AG20443 (cell line): Measurements from ENCODE around the gene GSPT1.

Source experiments
- DNase-seq: peaks from one replicate; pipeline ENCODE4 v3.0.0; 2012; ENCODE audit warnings: low spot score, mixed read lengths

The GSPT1 gene

DNA sequence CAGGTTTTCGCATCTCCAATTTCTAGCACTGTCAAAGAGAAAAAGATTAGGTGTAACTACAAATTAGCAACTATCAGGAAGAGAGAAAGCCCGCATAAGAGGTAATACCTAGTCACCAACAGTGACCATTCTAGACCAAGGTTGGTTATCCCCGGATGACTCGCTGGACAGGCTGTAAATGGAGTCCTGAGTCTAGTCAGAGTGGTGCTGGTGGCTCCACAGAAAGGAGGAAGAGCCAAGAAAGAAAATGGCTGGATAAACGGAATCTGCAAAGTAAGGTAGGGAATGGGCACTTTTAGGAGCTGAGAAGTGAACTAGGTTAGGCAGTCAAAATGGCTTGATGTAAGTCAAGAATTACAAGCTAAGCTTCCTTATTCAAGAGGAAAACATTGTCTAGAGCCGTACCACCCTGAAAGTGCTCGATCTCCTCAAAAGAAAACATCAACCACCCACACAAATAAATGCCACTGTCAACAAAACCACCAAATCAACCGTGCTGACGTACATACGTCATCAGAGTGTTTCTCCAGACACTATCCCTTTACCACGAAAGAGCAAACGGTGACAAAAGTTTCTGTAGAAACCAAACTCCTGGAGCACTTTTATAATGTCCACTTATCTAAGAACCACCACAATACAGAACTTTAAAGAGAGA lies 2.2 kb downstream of the GSPT1 start:
- no peak for DNase-seq

- peak; percentile 14 for DNase-seq
Observed at GRCh38 chr16:11909653-11910545, 5.9 kb downstream of the GSPT1 start.

- DNase-seq = no peak
Observed at GRCh38 chr16:11907160-11907970, 8.4 kb downstream of the GSPT1 start.

- DNase-seq = no peak
Observed at GRCh38 chr16:11903906-11904305, 11.8 kb downstream of the GSPT1 start.

DNA sequence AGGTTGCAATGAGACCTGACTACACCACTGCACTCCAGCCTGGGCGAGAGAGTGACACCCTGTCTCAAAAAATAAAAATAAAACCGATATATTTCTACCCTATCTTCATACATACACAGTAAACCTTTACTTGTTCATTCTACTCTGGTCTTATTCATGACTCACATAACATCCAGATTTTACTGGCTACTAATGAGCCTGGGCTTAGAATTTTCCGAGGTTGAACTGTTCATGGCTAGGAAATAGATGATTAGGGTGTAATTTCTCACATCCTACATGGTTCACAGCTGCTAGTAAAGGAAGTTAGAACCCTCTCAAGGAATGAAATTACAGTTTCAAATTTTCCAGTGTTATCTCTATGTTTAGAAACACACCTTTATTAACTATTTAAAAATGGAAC lies 14.7 kb downstream of the GSPT1 start:
- DNase-seq = peak; percentile 29

DNA sequence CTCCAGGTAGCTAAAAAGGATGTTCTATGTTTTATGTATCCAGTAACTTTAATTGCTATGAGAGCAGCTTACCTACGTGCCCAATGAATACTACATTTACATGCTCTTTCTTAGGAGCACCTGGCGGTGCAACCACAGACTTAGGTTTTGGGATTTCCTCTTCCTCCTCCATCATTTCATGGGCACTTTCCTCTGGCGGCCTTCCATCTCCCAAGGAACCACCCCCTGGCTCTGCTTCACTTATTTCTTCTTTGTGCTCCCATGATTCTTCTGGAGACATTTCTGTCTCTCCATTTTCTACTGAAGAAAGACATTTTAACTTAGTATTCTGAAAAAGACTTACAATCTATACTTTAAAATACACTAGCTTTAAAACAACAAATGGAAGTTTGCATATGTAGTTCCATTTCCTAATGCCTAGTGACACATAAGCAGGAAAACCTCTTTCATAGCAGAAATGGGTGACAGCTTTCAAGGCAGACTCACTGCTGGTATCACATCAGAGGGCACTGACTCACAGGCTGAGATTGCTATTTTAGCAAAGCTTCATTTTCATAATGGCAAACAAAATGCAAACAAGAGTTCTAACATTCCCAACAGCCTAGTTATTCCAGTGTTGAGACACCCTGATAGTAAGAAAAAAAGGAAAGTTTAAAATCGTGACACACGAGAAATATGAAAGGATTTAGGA lies 19.1 kb downstream of the GSPT1 start:
- DNase-seq = peak; percentile 67

- DNase-seq = no peak
Observed at GRCh38 chr16:11893571-11893970, 22.2 kb downstream of the GSPT1 start.

- no peak for DNase-seq
Observed at GRCh38 chr16:11892761-11893160, 23.0 kb downstream of the GSPT1 start.

DNA sequence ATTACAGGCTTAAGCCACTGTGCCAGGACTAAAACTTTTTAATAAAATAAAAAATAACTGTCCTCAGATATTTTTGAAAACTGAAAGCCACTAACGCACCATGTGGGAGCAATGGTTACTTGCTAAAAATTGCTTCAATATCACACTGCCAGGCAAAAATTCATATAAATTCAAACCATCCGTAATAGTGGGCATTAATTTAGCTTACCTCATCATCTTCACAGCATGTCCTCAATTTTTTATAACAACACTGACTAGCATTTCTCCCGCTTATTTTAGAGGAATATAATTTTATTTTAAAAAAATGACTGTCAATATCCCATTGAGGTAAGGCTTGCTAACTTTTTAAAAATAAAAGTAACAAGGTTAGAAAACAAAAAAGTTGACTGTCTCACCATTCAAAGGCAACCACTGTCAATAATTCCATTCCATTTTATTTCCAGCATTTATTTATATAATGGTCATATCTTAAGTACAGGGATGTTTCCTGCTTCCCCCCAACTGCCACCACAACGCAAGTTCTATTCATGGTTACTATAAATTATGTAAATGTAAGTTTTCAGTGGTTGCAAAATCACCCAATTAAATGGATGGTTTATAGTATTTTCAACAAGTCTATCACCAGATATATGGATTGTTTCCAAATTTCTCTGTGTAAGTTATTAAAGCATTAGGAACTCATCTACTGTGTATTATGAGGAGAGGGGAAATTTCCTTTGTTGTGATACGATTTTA lies 25.4 kb downstream of the GSPT1 start:
- no peak for DNase-seq

DNA sequence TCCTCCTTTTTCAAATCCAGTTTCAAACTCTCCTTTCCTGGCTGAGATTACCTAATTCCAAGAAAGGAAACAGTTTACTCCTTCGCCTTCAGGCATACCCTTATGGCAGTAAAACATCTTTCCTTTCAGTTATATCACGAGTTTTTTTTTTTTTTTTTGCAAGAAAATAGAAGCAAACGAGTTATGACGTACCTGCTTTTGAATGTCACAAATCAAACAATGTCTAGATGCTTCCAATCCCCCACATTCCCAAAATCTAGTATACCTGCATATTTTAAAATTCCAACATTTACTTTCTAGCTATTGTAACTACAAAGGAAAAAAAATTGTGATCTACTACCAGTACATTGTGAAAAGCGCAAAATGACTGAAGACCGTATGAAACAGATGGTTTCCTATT lies 28.9 kb downstream of the GSPT1 start:
- no peak for DNase-seq

DNA sequence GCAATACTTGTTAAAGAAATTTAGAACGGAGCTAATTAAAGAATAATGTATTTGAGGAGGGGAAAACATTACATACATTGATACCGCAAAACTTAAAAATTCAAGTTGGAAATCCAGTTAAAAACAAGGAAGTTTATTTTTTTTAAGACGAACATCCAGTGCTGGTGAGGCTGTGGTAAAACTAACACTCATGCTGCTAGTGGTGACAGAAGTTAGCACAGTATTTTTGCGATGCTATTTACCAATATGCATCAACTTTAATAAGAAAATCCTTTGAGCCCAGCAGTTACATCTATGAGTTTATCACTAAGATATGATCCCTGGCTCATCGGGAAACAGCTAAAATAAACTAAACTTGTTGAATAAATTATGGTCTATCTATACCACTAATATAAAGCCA lies 31.7 kb downstream of the GSPT1 start:
- DNase-seq = no peak

- DNase-seq = no peak
Observed at GRCh38 chr16:11880007-11880406, 35.7 kb downstream of the GSPT1 start.

DNA sequence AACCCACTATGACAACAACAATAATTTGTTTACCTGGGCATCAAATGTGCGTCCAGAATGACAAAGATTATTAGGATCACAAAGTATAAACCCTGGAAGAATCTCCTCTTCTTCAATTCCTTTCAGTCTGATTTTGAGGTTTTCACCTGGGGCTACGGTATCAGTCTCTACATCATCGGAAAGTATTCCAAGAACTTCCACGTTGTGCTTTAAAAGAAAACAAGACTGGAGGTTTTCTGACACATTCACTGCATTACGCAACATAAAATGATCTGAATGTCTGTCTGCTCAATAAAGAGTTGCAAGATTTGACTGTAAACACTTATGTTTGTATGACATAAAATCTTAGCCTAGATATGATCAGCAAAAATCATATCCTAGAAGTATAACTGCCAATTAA lies 38.4 kb downstream of the GSPT1 start:
- DNase-seq = peak; percentile 10

DNA sequence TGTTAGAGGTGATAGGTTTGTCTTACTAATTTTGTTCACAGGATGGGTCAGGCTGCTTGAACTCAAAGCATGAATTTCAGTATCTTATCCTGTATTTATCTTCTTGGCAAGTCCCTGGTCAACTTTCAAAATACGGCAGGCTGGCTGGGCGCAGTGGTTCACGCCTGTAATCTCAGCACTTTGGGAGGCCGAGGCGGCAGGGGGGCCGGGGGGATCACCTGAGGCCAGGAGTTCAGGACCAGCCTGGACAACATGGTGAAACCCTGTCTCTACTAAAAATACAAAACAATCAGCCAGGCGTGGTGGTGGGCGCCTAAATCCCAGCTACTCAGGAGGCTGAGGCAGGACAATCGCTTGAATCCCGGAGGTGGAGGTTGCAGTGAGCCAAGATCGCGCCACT lies 39.5 kb downstream of the GSPT1 start:
- DNase-seq = no peak

DNA sequence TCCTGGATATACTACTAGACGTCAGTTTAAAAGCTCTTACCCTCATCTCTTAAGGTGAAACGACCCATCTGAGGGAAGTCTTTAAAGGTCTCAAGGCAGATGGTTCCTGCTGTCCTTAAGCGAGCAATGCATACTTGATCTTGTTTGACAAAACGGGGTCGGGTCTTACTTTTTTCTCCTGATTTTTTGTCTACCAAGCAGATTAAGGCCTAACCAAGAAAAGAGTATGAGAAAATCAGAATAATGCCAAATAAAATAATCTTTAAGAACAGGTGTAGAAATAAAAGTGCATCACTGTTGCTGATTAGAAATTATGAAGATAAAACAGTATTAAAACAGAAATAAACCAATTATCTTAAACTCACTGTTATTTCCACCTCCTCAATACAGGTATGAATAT lies 40.0 kb downstream of the GSPT1 start:
- DNase-seq = no peak

DNA sequence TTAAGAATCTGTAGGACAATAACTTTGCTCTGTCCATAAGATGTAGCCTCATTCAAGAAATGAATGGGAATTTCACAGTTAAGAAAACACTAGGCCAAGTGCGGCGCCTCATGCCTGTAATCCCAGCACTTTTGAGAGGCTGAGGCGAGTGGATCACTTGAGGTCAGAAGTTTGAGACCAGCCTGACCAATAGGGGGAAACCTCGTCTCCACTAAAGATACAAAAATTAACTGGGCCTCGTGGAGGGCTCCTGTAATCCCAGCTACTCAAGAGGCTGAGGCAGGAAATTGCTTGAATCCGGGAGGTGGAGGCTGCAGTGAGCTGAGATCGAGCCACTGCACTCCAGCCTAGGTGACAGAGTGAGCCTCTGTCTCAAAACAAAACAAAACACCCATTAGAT lies 44.6 kb downstream of the GSPT1 start:
- no peak for DNase-seq

GRCh38 chr16:11870399-11870798 lies 45.4 kb downstream of the GSPT1 start:
- DNase-seq = no peak

- DNase-seq = no peak
Observed at GRCh38 chr16:11869353-11870228, 46.2 kb downstream of the GSPT1 start.

- no peak for DNase-seq
Observed at GRCh38 chr16:11868412-11868980, 47.3 kb downstream of the GSPT1 start.

- DNase-seq = no peak
Observed at GRCh38 chr16:11862489-11862888, 53.3 kb downstream of the GSPT1 start.
